Measurements from ENCODE around the gene DPP3.
"Not testable (repeated sequence)": the region's sequence is repeated elsewhere in the genome, so short reads cannot be mapped to it uniquely, and the experiment has no call there.

DPP3 gene

GRCh38 chr11:66480117-66480938 lies at the start of gene DPP3:
DPP3 (plus strand) TSS chr11:66480434; CDS start chr11:66482201, 1,767 bp downstream.
- peak; percentile 97 to 99 (median 99) for DNase-seq

DNA sequence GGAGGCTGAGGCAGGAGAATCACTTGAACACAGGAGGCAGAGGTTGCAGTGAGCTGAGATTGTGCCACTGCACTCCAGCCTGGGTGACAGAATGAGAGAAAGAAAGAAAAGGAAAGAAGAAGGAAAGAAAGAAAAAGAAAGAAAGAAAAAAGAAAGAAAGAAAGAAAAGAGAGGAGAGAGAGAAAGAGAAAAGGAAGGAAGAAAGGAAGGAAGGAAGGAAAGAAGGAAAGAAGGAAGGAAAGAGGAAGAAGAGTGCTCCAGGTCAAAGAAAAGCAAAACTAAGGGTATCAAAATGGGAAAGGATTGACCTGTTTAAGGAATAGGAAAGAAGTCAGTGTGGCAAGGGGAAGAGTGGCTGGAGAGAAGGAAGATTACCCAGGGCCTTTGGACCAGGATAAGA lies 48.9 kb upstream of the DPP3 start:
- DNase-seq: not testable (repeated sequence)

- peak in 1 of 3 experiments; percentile 9 for DNase-seq
These were observed 48.3 kb upstream of the DPP3 start for GRCh38 chr11:66431871-66432329.

- DNase-seq: no peak
These were observed 47.6 kb upstream of the DPP3 start for GRCh38 chr11:66432597-66432996.

- no peak for DNase-seq
These were observed 42.2 kb upstream of the DPP3 start for GRCh38 chr11:66437979-66438503.

DNA sequence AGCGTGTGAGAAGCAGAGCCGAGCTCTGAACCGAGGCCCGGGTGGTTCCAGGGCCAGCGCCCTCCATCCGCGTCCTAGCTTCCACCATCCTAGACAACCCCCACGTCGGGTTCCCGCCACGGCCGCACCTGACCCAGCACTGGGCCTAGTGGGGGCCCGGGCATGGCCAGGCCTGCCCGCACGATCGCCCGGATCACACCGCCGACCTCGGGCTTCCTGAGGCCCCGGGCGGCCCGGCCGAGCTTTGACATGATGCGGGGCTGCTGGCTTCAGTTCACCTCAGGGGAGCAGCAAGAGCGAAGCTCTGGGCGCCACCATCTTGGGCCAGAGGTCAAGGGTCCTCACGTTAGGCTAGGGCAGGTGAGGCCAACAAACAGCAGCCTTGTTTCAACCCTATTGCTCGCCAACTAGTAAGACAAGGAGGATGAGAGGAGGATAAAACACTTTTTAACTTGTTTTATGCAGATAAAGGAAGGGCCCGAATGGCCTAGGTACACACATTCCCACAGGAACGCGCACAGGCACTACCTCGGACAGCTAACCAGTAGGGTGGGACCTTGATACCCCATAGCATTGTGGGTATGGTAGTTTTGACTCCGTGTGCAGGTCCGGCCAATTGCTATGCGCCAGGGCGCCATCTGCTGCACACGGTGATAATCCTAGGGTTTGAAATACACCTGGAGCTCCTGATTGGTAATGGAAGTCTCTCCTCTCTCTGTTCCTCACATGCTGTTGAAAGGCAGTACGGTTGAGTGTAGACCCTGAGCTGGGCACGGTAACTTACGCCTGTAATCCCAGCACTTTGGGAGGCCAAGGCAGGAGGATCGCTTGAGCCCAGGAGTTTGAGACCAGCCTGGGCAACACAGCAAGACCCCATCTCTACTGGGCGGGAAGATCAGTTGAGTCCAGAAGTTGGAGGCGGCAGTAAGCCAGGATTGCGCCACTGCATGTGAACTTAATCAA lies 41.4 kb upstream of the DPP3 start, which contains the start of gene MRPL11:
TSS of gene MRPL11 (minus strand) at position 345 of the 963 bp plus-strand sequence. CDS start at position 251, 94 bp downstream.
- peak; percentile 94 to 99 (median 99) for DNase-seq

- not testable (repeated sequence) for DNase-seq
These were observed 39.9 kb upstream of the DPP3 start for GRCh38 chr11:66440101-66440939.

DNA sequence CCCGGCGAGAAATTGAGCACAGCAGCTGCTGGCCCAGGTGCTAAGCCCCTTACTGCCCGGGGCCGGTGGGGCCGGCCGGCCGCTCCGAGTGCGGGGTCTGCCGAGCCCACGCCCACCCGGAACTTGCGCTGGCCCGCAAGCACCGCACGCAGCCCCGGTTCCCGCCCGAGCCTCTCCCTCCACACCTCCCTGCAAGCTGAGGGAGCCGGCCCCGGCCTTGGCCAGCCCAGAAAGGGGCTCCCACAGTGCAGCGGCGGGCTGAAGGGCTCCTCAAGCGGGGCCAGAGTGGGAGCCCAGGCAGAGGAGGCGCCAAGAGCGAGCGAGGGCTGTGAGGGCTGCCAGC lies 39.3 kb upstream of the DPP3 start:
- not testable (repeated sequence) for DNase-seq

DNA sequence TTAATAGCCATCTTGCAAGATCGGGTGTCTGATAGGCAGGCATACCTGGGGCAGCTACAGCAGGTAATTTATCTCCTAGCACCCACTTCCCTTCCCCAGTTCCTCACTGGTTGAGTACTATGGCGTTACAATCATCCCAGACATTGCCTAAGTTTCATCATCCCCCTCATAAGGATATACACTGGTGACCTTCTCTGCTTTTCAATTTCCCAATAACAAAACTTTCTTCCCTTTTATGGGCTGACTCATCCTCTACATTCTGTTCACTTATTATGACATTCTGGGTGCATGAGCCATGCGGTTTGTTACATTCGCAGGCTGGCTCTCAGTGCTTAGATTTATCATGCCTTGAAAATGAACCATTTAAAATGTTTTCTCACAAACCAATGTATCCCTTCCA lies 36.6 kb upstream of the DPP3 start:
- no peak for DNase-seq

GRCh38 chr11:66447012-66447411 lies 33.2 kb upstream of the DPP3 start:
- DNase-seq: no peak

GRCh38 chr11:66448523-66448922 lies 31.7 kb upstream of the DPP3 start:
- DNase-seq: no peak

- DNase-seq: no peak
These were observed 29.7 kb upstream of the DPP3 start for GRCh38 chr11:66450560-66450959.

DNA sequence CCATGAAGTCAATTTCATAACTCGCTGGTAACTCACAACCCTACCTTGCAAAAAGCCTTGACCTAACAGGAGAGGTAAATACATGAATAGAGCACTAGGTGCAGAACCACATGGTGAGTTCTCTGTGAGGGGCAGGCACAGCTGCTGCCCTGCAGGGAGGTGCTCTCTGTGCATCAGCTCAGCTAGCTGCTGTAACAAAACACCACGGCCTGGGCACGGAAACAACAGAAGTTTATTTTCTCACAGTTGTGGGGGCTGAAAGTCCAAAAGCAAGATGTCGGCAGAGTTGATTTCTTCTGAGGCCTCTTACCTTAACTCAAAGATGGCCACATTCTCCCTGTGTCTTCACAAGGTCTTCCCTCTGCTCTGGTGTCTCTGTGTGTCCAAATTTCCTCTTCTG lies 28.6 kb upstream of the DPP3 start:
- no peak for DNase-seq

DNA sequence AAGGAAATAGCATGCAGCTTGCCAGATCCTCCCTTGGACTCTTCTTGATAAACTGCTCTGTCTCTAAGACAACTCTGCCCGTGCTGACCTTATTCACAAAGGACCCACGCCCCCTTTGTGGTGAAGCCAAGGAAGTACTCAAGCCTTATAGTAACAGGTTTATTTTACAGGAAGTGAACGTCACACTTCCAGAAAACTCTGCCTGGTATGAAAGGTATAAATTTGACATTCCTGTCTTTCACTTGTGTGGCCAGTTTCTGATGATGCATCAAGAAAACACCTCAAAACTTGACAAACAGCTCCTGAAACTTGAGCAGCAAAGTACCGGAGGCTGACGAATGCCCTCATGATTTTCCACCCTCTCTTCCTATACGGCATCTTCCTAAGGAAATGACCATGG lies 26.0 kb upstream of the DPP3 start:
- no peak for DNase-seq

- DNase-seq: no peak
These were observed 25.4 kb upstream of the DPP3 start for GRCh38 chr11:66454828-66455227.

GRCh38 chr11:66457826-66458225 lies 22.4 kb upstream of the DPP3 start:
- no peak for DNase-seq

- no peak for DNase-seq
These were observed 21.0 kb upstream of the DPP3 start for GRCh38 chr11:66459138-66459778.

DNA sequence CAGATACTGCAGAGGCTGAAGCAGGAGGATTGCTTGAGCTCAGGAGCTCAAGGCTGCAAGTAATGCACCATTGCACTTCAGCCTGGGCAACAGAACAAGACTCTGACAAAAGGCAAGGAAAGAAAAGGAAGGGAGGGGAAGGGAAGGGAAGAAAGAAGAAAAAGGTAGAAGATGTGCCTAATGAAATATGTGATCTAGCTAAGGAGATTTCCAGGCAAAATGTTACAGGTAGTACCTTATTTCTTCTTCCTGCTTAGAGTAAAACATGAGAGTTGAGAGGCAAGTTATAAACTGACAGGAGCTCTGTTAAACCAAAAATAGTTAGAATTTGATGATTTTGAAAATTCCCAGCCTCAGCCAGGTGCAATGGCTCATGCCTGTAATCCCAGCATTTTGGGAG lies 18.2 kb upstream of the DPP3 start:
- DNase-seq: no peak

GRCh38 chr11:66462911-66463310 lies 17.3 kb upstream of the DPP3 start:
- no peak for DNase-seq

GRCh38 chr11:66464116-66464515 lies 16.1 kb upstream of the DPP3 start:
- not testable (repeated sequence) for DNase-seq

GRCh38 chr11:66464916-66465315 lies 15.3 kb upstream of the DPP3 start:
- no peak for DNase-seq
